GM19452 (cell line): Measurements from ENCODE around the gene STIP1.

Source experiments
- ATAC-seq: cut with Tn5 transposase; IDR thresholded peaks from one replicate; pipeline ENCODE4 v1.9.1; 2021; ENCODE audit not compliant: unreplicated experiment

Gene STIP1

GRCh38 chr11:64196626-64197025 lies 10.7 kb downstream of the STIP1 start:
- no peak for ATAC-seq

GRCh38 chr11:64198511-64198910 lies 12.5 kb downstream of the STIP1 start:
- ATAC-seq, result no peak

DNA sequence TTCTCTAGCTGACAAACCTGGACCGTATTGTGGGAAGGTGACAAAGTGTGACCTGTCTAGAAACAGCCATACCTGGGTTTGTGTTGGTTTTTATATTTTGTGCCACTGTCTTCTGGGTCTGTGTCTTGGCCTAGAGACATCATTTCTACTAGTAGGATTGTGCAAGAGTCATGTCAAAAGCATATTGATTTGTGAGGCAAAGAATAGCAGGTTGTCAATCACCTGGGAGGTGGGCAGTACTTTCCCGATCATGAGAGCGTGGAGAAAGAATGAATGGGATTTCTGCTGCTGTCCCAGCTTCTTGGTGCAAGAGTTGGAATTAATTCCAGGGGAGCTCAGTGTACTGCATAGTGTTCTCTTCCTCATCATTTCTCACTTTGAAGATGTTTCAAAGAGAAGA lies 15.6 kb downstream of the STIP1 start:
- no peak for ATAC-seq

DNA sequence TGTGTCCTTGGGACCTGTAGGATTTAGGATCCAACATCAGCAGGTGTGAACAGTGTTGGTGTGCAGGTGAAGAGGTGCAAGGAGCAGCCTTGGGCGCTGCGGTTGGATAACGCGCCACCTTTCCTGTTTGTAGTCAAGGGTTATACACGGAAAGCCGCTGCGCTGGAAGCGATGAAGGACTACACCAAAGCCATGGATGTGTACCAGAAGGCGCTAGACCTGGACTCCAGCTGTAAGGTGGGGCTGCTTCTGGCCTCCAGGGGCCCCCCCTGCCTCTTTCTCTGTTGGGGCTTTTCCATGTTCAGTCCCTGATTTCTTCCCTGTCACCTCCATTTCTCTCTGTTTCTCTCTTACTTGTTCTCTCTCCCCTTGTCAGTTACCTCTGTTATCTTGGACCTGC lies 17.0 kb downstream of the STIP1 start:
- no peak for ATAC-seq

DNA sequence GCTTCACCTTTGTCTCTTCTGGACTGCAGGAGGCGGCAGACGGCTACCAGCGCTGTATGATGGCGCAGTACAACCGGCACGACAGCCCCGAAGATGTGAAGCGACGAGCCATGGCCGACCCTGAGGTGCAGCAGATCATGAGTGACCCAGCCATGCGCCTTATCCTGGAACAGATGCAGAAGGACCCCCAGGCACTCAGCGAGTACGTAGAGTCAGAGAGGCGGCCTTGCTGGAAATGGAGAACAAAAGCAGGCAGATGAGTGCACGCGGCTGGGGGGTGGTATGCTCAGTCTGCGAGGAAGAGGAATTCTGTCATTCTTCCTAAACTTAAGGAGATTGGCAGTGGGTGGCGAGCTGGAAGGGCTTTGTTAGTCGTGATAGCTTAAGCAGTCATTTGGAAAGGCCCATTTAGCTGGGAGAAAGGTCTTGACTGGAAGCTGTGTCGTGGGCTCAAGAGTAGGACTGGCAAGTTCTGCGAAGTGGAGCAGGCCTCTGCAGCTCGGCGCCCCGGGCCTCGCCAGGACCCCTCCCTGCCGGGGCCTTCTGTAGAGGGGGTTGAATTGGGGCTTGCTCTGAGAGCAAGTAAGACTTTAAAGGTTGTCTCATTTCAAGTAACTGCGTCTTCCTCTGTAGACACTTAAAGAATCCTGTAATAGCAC lies 17.6 kb downstream of the STIP1 start:
- no peak for ATAC-seq

- ATAC-seq, result no peak
Observed at GRCh38 chr11:64204080-64204440, 18.1 kb downstream of the STIP1 start.

DNA sequence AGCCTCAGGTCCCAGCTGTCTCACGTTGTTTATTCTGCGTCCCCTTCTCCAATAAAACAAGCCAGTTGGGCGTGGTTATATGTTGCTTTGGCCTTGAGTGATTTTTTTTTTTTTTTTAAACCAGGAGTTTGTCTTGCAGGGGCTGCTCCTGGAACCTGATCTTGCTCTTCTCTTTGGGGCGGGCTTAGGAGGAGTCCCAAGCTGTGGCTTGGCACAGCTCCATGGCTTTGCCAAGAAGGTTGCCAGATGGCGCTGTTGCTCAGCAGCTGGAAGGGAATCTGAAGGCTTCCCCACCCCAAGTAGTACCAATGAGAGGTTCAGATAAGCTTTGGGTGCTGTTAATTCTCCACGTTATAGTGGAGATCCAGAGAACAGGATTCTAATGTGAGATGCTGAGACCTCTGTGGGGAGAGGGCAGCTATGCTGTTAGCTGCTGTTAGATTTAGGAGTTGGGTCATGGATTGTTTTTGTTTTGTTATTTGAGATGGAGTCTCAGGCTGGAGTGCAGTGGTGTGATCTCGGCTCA lies 18.6 kb downstream of the STIP1 start:
- no peak for ATAC-seq

- ATAC-seq, result no peak
Observed at GRCh38 chr11:64206457-64207255, 20.7 kb downstream of the STIP1 start, which contains the start of gene FERMT3. TSS of gene FERMT3 (plus strand) at chr11:64206721. CDS start at chr11:64207365, 644 bp downstream.

DNA sequence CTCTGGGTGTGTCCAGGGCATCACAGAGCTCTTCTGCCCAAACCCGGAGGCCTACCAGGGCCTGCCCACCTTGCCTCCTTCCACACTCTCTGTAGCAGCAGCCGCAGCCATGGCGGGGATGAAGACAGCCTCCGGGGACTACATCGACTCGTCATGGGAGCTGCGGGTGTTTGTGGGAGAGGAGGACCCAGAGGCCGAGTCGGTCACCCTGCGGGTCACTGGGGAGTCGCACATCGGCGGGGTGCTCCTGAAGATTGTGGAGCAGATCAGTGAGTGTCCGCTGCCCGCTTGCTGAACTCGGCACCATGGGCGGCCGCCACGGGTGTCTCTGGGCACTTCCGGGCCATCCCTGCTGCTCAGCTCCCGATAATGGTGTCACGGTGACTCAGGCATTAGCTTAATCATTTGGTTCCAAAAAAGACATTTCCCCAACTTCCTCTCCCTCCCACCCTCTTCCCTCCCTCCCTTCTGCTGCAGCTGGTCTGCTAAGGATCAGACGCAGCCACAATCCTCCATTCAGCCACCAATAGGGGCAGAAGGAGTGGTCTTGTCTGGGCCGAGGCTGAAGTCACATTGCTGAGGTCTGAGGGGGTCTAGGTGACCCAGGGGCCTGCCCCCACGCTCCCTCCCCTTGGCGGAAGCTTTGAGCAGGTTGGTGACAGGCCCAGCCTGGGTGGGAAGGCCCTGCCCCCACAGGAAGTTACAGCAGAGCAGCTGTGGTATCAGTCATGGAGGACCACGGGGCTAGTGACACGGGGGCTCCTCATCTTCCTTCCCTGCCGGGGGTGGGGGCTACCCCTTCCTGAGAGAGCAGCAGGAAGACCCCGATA lies 21.5 kb downstream of the STIP1 start:
- peak; percentile 69 for ATAC-seq

GRCh38 chr11:64208086-64208795 lies 22.3 kb downstream of the STIP1 start:
- ATAC-seq, result no peak

DNA sequence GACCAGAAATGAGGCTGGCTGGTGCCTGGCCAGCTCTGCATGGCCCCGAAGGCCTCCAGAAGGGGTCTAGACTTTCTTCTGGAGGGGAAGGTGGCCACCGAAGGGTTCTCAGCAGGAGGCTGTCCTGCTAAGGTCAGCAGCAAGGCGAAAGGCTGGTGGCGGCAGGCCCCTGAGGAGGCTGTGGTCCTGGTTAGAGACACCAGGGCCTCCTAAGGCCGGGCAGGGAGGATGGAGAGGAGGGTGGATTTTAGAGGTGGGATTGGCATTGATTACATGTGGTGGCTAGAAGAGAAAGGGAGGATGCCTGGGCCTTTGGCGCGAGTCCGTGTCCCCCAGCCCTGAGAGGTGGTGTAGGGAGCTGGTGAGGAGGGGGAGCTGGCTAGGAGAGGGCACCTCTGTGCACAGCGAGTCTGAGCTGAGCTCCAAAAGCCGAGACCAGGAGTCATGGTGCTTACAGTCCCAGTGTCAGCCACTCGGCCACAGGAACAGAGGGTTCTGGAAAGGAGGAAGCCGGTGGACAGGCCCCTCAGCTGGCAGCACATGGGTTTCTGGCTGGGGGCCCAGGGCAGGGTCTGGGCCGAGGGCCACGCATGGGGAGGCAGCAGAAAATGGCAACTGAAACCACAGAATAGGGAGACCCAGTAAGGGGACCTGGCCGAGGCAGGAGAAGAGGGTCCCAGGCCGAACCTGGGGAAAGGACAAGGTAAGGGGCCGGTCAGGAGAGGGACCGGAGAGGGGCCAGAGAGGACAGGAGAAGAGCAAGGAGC lies 23.0 kb downstream of the STIP1 start:
- no peak for ATAC-seq

DNA sequence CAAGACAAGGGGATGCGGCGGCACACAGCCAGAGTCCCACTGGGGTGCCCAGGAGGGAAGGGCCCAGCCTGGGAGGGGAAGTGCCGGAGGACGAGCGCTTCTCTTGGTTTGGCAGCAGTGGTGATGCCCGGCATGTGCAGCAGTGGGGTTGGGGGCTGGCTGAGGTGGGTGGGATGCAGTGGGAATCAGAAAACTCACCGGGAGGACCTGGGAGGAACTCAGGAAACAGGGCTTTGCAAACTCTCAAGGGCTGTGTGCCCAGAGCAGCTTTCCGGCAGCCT lies 23.5 kb downstream of the STIP1 start:
- no peak for ATAC-seq

GRCh38 chr11:64210301-64211020 lies 24.5 kb downstream of the STIP1 start:
- no peak for ATAC-seq

GRCh38 chr11:64211181-64211872 lies 25.4 kb downstream of the STIP1 start:
- no peak for ATAC-seq

GRCh38 chr11:64216879-64217278 lies 30.9 kb downstream of the STIP1 start:
- no peak for ATAC-seq

GRCh38 chr11:64218628-64219353 lies 32.8 kb downstream of the STIP1 start:
- ATAC-seq, result no peak

- no peak for ATAC-seq
Observed at GRCh38 chr11:64219354-64219684, 33.3 kb downstream of the STIP1 start.

- ATAC-seq, result no peak
Observed at GRCh38 chr11:64219755-64220154, 33.8 kb downstream of the STIP1 start.

DNA sequence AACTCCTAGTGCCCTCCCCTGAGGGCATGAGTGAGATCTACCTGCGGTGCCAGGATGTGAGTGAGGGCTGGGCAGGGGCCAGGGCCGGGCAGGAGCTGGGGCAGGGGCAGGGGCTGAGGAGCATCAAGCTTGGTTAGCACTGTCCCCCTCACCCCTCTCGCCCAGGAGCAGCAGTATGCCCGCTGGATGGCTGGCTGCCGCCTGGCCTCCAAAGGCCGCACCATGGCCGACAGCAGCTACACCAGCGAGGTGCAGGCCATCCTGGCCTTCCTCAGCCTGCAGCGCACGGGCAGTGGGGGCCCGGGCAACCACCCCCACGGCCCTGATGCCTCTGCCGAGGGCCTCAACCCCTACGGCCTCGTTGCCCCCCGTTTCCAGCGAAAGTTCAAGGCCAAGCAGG lies 34.3 kb downstream of the STIP1 start:
- no peak for ATAC-seq
